H1 (cell line): ENCODE measurements around the gene SLC25A53. TPM values are rescaled to one million over a fixed set of nuclear protein-coding genes. Genes with fewer than 3 reads are reported as not detected.

Experiments used
- CREB1 ChIP-seq: IDR thresholded peaks from 2 replicates; pipeline ENCODE4 v1.6.1; 2012; ENCODE audit warnings: inconsistent platforms
- EGR1 ChIP-seq: IDR thresholded peaks from 2 replicates; pipeline ENCODE4 v1.6.1; 2011; ENCODE audit warnings: low read depth, low read length, borderline replicate concordance
- JUND ChIP-seq: IDR thresholded peaks from 2 replicates; pipeline ENCODE4 v1.6.1; 2011; ENCODE audit warnings: mild to moderate bottlenecking, improper control_type of control experiment, low read length
- KDM1A ChIP-seq: fragments of 200-600, 300-600 bp; sonication (generic); IDR thresholded peaks from 2 replicates; pipeline ENCODE4 v1.7.1; 2016; ENCODE audit warnings: mild to moderate bottlenecking, low read length, borderline replicate concordance
- PHF8 ChIP-seq: fragments of 200-600 bp; sonication (generic); conservative IDR thresholded peaks from 2 replicates; pipeline ENCODE4 v1.7.1; 2012; ENCODE audit warnings: low read depth, mild to moderate bottlenecking, inconsistent platforms, low read length, moderate library complexity
- POU5F1 ChIP-seq: IDR thresholded peaks from 2 replicates; pipeline ENCODE4 v1.6.1; 2011; ENCODE audit warnings: low read depth, mild to moderate bottlenecking, low read length, moderate library complexity
- RFX5 ChIP-seq: IDR thresholded peaks from 2 replicates; pipeline ENCODE4 v1.6.1; 2011; ENCODE audit warnings: low read depth, low read length, improper control_type of control experiment, borderline replicate concordance
- RNF2 ChIP-seq: fragments of 200-900, 300-1000 bp; sonication (generic); IDR thresholded peaks from 2 replicates; pipeline ENCODE4 v1.7.1; 2016; ENCODE audit warnings: borderline replicate concordance, low read depth, mild to moderate bottlenecking, antibody characterized with exemption, low read length; ENCODE audit not compliant: poor library complexity, severe bottlenecking; ENCODE audit errors: missing control alignments
- SIRT6 ChIP-seq: IDR thresholded peaks from one replicate; pipeline ENCODE4 v1.7.1; 2012; ENCODE audit warnings: low read length, inconsistent platforms
- SP4 ChIP-seq: IDR thresholded peaks from 2 replicates; pipeline ENCODE4 v1.6.1; 2012; ENCODE audit warnings: low read length, inconsistent platforms
- TEAD4 ChIP-seq: IDR thresholded peaks from 2 replicates; pipeline ENCODE4 v1.6.1; 2012; ENCODE audit warnings: low read depth, low read length, inconsistent platforms, mixed read lengths
- YY1 ChIP-seq: IDR thresholded peaks from 2 replicates; pipeline ENCODE4 v1.6.1; 2011; ENCODE audit warnings: low read depth, mild to moderate bottlenecking, low read length
- polyA plus RNA-seq, 7 experiments: library from polyadenylated mRNA; depleted of rRNA in 3 of 7; stranded (reverse) in 5 of 7; unstranded in 2 of 7; fragments of >200 nt in 5 of 7; fragments of 200-250 nt in 2 of 7; gene quantifications; 1 replicate in 5 of 7; 2 replicates in 1 of 7; 4 replicates in 1 of 7; pipeline versions ENCODE4 v1.2.1 to v1.2.3, GENCODE V29; 2011 to 2013; ENCODE audit warnings: missing spikeins in 2 of 7, mixed read lengths in 2 of 7
- total RNA-seq: library from RNA; stranded (reverse); fragmentation: NEBNext Ultra II Directional; extraction: Animal tissue kit (Norgen Biotek cat#: 25700); gene quantifications from 2 replicates; pipeline ENCODE4 v1.2.1, GENCODE V29; 2021
- TF ChIP-seq, protein P1 (sequence below): IDR thresholded peaks from 2 replicates; pipeline ENCODE4 v1.6.1; 2012; ENCODE audit warnings: inconsistent platforms

The SLC25A53 gene
- total and polyA plus RNA-seq, 2 of the 8 experiments (the other 6 are each of a cell fraction or from before 2014, with no cell fraction given): 2.4 to 4.2 TPM

DNA sequence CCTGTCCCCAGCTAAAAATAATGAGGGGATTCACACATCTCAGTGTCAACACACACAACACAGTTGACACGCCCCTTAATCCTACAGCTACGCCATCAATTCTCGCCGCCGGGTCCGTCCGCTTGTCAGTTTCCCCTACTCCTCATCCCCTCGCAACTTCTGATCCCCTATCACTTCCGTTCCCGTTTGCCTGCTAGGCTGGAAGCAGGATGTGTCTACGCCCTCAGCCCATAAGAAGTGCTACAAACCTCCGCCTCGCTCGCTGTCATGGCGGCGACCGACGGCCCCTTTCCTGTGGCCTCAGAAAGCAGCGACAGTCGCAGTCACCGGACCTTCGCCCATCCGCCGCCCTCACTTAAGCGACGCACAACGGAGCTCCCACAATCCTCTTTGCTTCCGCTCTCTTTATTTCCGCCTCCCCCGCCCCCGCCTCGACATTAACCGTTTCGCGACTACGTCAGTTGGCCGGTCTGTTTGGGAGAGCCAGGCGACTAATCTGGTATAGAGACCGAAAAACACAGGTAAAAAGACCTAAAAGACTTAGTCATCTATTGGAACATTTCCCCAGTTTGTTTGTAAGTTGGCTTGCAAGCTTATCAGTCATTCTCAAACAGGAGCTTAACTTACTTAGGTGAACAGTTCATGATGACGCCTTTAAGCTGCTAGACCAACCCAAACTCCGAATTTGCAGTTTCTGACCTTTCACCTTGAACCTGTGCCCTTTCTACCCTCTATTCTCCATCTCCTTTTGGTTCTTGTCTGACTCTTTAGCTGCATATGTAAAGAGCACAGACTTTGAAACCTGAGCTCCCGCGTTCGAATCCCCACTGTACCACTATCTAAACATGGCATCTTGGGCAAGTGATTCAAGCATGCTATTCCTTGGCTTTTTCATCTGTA lies at the start of gene SLC25A53 (continued):
- TF ChIP-seq, protein P1, sequence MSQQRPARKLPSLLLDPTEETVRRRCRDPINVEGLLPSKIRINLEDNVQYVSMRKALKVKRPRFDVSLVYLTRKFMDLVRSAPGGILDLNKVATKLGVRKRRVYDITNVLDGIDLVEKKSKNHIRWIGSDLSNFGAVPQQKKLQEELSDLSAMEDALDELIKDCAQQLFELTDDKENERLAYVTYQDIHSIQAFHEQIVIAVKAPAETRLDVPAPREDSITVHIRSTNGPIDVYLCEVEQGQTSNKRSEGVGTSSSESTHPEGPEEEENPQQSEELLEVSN: no peak
- no peak for TF ChIP-seq KDM1A
- TF ChIP-seq RFX5: no peak
- TF ChIP-seq TEAD4: no peak
- TF ChIP-seq JUND: no peak
- TF ChIP-seq EGR1: peak; percentile 69; the same call in 1 of the 2 replicates
- no peak for TF ChIP-seq SIRT6
- peak; percentile 96 for TF ChIP-seq CREB1
- peak; percentile 99 for TF ChIP-seq YY1
- peak; percentile 45; the same call in 1 of the 2 replicates for TF ChIP-seq SP4
- peak; percentile 41; the same call in 1 of the 2 replicates for TF ChIP-seq PHF8
- TF ChIP-seq POU5F1: no peak
- no peak for TF ChIP-seq RNF2
